ENCODE results near the gene EYS. TPM values are rescaled to one million over a fixed set of nuclear protein-coding genes. Genes with fewer than 3 reads are reported as not detected.

Gene EYS
- total RNA-seq, 1 experiment from 2014 or later: 1.5 TPM

DNA sequence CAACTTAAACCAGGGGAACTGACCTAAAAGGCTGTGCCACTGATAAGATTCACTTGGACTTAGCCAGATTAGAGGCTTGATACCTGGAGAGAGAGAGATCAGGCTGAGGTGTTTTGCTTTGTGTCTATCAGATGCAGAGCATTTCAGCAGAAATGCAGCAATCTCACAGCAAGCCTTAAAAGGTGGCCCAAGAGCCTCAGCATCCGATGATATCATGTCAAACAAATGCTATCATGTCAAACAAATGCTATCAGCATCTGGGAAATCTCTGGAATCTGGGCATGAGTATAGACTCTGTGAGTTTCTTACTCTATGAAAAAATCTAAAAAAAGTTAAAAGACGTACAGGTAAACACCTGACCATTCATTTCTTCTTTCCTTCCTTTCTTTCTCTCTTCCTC, 718.9 kb downstream of the EYS start:
- POLR2A ChIA-PET: interaction anchor here (0.7 kb wide), 1 partner anchor 13 kb away, joined by 3 read pairs; no protein-coding TSS in a partner anchor
- H3K27me3 Mint-ChIP-seq (ENCODE audit: insufficient read depth, unreplicated experiment): no peaks in the 10 kb centered on the region
- no peaks in the 10 kb centered on the region for H3K4me1 Mint-ChIP-seq (ENCODE audit: insufficient read depth, unreplicated experiment)
- H3K9me3 Mint-ChIP-seq (ENCODE audit: unreplicated experiment): no peaks in the 10 kb centered on the region
- intact Hi-C loops (cut with micrococcal nuclease): no loop called here
- H3K4me3 Mint-ChIP-seq (ENCODE audit: unreplicated experiment): no peak overlapping the region
- no peak overlapping the region for H3K27ac Mint-ChIP-seq (ENCODE audit: low read depth, unreplicated experiment)
- no peaks in the 10 kb centered on the region for H3K36me3 Mint-ChIP-seq (ENCODE audit: insufficient read depth, unreplicated experiment)
- TF ChIP-seq CTCF (IDR thresholded peaks at IDR 0.05; ENCODE audit: unreplicated experiment): no peak
- DNase-seq (ENCODE audit: unreplicated experiment): no peak
- no TSS peak for BruUV-seq (replicated peaks)
- CTCF ChIA-PET: no interaction called here

- H3K4me1 Mint-ChIP-seq (ENCODE audit: insufficient read depth, unreplicated experiment): no peaks in the 10 kb centered on the region
- no peak overlapping the region for H3K27ac Mint-ChIP-seq (ENCODE audit: low read depth, unreplicated experiment)
- POLR2A ChIA-PET: no interaction called here
- no peaks in the 10 kb centered on the region for H3K27me3 Mint-ChIP-seq (ENCODE audit: insufficient read depth, unreplicated experiment)
- CTCF ChIA-PET: no interaction called here
- BruUV-seq (replicated peaks): no TSS peak
- no peaks in the 10 kb centered on the region for H3K9me3 Mint-ChIP-seq (ENCODE audit: unreplicated experiment)
- no peak for TF ChIP-seq CTCF (IDR thresholded peaks at IDR 0.05; ENCODE audit: unreplicated experiment)
- no peak overlapping the region for H3K4me3 Mint-ChIP-seq (ENCODE audit: unreplicated experiment)
- DNase-seq (ENCODE audit: unreplicated experiment): no peak
- intact Hi-C loops (cut with micrococcal nuclease): no loop called here
- no peaks in the 10 kb centered on the region for H3K36me3 Mint-ChIP-seq (ENCODE audit: insufficient read depth, unreplicated experiment)
Measured at GRCh38 chr6:64987066-64987465, 720.0 kb downstream of the EYS start.

GRCh38 chr6:64985726-64986125, 721.3 kb downstream of the EYS start:
- H3K36me3 Mint-ChIP-seq (ENCODE audit: insufficient read depth, unreplicated experiment): no peaks in the 10 kb centered on the region
- no peak overlapping the region for H3K4me3 Mint-ChIP-seq (ENCODE audit: unreplicated experiment)
- no TSS peak for BruUV-seq (replicated peaks)
- no peak overlapping the region for H3K27ac Mint-ChIP-seq (ENCODE audit: low read depth, unreplicated experiment)
- POLR2A ChIA-PET: no interaction called here
- DNase-seq (ENCODE audit: unreplicated experiment): no peak
- H3K4me1 Mint-ChIP-seq (ENCODE audit: insufficient read depth, unreplicated experiment): no peaks in the 10 kb centered on the region
- intact Hi-C loops (cut with micrococcal nuclease): no loop called here
- H3K27me3 Mint-ChIP-seq (ENCODE audit: insufficient read depth, unreplicated experiment): no peaks in the 10 kb centered on the region
- CTCF ChIA-PET: interaction anchor here (0.9 kb wide), 1 partner anchor 601 kb away, joined by 3 read pairs; no protein-coding TSS in a partner anchor
- TF ChIP-seq CTCF (IDR thresholded peaks at IDR 0.05; ENCODE audit: unreplicated experiment): no peak
- no peaks in the 10 kb centered on the region for H3K9me3 Mint-ChIP-seq (ENCODE audit: unreplicated experiment)

DNA sequence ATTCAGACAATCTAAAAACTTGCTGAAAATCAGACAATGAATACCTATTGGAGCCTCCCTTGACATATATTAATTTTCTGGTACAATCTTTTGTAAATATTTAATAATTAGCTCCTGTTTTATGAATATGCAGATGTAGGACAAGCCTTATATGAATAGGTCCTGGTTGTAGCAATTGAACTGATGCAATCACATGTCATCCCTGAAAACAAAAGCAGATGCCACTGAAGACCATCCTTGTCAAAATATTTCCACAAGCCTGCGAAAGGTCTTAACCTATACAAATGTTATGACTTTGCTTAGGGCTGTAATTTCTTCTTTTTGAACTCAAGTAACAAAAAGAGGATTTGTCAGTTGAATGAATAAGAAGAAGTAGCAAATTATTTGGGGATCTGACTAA, 722.1 kb downstream of the EYS start:
- no peak for DNase-seq (ENCODE audit: unreplicated experiment)
- Mint-ChIP-seq H3K4me3 (ENCODE audit: unreplicated experiment) (no peak overlapping the region), H3K36me3 (ENCODE audit: insufficient read depth, unreplicated experiment) (no peaks in the 10 kb centered on the region), H3K27me3 (ENCODE audit: insufficient read depth, unreplicated experiment) (no peaks in the 10 kb centered on the region), H3K9me3 (ENCODE audit: unreplicated experiment) (no peaks in the 10 kb centered on the region), H3K4me1 (ENCODE audit: insufficient read depth, unreplicated experiment) (no peaks in the 10 kb centered on the region), H3K27ac (ENCODE audit: low read depth, unreplicated experiment) (no peak overlapping the region)
- no peak for TF ChIP-seq CTCF (IDR thresholded peaks at IDR 0.05; ENCODE audit: unreplicated experiment)
- intact Hi-C loops (cut with micrococcal nuclease): no loop called here
- BruUV-seq (replicated peaks): no TSS peak
- ChIA-PET CTCF (interaction anchor here (0.9 kb wide), 1 partner anchor 602 kb away, joined by 3 read pairs; no protein-coding TSS in a partner anchor), POLR2A (no interaction called here)

Data from MCF 10A (cell line).